ENCODE results near the gene SLC29A1.
"Not testable (repeated sequence)": the region's sequence is repeated elsewhere in the genome, so short reads cannot be mapped to it uniquely, and the experiment has no call there.

The SLC29A1 gene

GRCh38 chr6:44196351-44196750, 27.0 kb upstream of the SLC29A1 start:
- not testable (repeated sequence) for DNase-seq

GRCh38 chr6:44198684-44199083, 24.7 kb upstream of the SLC29A1 start:
- no peak for DNase-seq

DNA sequence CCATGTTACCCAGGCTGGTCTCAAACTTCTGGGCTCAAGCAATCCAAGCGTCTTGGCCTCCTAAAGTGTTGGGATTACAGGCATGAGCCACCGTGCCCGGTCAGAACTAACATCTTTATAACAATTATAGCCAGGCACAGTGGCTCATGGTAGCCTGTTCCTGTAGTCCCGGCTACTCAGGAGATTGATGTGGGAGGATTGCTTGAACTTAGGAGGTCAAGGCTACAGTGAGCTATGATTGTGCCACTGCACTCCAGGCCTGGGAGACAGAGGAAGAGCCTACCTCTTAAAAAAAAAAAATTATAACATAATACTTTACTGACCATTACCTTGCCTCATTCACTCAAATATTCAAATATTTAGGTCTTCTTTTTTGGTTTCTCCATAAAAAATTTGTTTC, 23.5 kb upstream of the SLC29A1 start:
- DNase-seq: no peak

- no peak for DNase-seq
These were observed 22.2 kb upstream of the SLC29A1 start for GRCh38 chr6:44201200-44201599.

GRCh38 chr6:44201638-44202303, 21.6 kb upstream of the SLC29A1 start:
- DNase-seq: no peak

DNA sequence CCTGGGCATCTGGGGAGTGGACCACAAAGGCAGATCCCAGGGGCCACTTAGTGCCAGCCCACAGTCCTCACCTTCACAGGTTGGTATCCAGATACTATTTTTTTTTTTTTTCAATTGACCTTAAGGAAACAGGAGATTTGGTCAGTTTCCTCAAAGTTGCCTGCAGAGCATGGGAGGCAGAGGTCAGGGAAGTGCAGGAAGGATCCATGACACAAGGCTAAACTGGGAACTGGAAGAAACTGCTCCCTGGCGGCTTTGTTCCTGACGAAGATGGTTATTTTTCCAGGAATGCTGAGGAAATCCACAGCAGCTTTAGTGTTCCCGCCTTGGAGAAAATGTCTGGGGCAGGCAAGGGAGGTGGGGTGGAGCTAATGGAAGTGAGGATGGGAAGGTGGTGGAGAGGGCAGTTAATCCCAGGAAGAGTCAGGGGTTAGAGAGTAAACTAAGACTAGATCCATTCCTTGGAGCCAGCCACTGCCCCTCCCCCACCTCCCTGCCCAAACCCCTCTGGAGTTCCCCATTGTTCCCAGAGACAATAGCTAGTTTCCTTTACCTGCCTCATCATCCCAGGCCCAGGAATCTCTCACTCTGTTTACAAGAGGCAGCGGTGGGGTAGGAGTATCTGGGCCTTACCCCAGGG, 20.9 kb upstream of the SLC29A1 start:
- no peak for DNase-seq

- no peak for DNase-seq
These were observed 20.2 kb upstream of the SLC29A1 start for GRCh38 chr6:44202972-44203750.

DNA sequence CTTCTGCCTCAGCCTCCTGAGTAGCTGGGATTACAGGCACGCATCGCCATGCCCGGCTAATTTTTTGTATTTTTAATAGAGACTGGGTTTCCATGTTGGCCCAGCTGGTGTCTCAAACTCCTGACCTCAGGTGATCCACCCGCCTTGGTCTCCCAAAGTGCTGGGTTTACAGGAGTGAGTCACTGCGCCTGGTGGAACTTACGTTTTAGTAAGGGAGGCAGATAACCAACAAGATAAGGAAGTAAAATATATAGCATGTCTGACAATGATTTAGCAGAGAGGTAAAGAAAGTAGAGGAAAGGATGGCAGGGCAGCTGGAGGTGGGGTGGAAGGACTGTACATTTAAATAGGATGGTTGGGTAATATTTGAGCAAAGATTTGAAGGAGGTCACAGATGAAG, 19.4 kb upstream of the SLC29A1 start:
- DNase-seq: no peak

DNA sequence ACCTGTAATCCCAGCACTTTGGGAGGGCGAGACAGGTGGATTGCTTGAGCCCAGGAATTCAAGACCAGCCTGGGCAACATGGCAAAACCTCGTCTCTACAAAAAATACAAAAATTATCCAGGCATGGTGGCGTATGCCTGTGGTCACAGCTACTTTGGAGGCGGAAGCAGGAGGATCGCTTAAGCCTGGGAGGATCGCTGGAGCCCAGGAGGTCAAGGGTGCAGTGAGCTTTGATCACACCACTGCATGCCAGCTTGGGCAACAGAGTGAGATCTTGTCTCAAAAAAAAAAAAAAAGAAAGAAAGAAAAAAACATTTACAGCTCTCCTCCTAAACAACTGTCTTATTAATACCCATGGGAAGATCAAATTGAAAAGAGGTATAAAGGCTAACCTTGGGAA, 15.4 kb upstream of the SLC29A1 start:
- DNase-seq: no peak

GRCh38 chr6:44211284-44211683, 12.1 kb upstream of the SLC29A1 start:
- DNase-seq: no peak

- DNase-seq: no peak
These were observed 9.1 kb upstream of the SLC29A1 start for GRCh38 chr6:44214307-44214706.

DNA sequence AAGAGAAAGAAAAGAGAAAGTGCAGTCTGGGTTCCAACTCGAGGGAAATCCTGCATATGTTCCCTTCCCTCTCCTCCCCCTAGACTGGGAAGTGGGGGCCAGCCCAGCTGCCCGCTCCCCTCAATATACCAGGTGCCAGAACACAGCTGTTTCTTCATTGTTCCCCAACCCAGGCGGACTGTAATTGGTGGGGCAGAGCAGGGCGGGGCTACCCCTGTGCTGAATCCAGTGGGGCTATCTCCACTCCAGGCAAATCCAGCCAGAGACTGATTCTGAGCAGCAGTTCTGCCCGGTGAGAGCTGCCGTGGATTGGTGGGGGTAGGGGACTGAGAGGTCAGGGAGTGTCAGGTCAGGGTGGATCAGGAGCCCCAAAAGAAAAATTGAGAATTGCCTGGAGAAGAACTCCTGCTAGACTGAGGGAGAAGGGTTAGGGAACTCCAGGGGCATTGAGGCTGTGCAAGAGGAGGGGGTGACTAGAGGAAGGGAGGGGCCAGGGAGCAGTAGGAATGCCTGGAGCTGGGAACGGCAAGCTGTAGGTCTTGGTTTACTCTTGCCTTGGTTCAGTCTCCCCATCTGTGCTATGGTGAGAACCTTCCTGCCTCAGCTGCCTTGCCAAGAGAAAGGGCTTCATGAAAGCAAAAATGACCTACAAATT, 6.6 kb upstream of the SLC29A1 start, which contains the start of gene MYMX:
Gene MYMX (plus strand): TSS at position 250 of the 655 bp plus-strand sequence. CDS start 546 bp downstream, outside the sequence.
- no peak for DNase-seq

DNA sequence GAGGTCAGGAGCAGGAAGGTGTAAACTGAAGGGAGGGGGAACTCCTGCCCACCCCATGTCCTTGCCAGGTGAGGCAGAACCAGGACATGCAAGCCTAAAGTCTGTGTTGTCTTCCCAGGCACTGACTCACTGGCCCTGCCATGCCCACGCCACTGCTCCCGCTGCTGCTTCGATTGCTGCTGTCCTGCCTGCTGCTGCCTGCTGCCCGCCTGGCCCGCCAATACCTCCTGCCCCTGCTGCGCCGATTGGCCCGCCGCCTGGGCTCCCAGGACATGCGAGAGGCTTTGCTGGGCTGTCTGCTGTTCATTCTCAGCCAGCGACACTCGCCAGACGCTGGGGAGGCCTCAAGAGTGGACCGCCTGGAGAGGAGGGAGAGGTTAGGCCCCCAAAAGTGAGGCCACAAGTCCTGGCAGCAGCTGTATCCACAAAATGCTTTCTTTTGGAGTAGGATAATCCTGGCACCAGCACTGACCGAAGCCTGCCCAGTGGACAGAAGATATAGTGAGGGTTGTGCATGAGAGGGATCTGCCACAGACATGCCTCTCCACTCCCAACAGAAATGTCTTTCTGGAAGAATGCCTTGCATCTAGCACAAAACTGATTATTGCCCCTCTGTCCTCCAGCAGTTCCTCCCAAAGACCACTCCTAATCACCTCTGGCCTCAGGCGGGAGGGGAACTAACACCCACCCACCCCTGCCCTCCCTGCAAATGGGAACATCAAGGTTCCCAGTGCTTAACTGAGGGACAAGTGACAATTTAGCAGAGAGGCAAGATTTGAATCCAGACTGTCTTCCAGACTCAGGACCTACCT, 5.9 kb upstream of the SLC29A1 start:
- DNase-seq: no peak

DNA sequence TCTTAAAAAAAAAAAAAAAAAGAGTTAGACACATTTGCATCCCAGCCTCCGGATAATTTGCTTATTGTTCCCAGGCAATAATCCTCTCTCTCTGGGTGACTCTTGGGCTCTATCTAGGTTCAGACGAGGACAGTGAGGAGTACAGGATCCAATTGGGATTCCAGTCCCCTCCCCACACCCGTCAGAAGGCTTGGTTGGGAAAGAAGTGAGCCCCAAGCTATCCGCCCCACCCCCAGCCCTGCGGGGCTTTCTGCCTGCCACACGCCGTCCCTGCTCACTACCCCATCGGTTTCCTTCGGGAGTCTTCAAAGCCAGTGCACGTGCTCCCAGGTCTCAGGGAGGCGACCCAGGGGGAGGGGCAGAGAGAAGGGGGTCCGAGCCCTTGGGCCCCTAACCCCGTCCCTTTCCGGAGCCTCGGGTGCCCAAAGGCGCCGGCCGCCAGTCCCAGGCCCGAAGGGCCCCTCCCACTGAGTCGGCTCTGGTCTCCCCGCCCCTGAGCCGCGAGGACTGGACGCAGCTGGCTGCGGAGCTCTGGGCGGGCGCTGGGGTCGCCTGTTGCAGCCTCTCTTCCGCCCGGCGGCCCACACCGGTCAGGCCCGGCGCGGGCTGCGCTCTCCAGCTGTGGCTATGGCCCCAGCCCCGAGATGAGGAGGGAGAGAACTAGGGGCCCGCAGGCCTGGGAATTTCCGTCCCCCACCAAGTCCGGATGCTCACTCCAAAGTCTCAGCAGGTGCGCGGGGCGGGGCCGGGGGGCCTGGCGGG, 4.2 kb upstream of the SLC29A1 start:
- peak; percentile 12 for DNase-seq

- DNase-seq: no peak
These were observed 3.3 kb upstream of the SLC29A1 start for GRCh38 chr6:44219815-44220784.

GRCh38 chr6:44220913-44221290, 2.5 kb upstream of the SLC29A1 start:
- no peak for DNase-seq

DNA sequence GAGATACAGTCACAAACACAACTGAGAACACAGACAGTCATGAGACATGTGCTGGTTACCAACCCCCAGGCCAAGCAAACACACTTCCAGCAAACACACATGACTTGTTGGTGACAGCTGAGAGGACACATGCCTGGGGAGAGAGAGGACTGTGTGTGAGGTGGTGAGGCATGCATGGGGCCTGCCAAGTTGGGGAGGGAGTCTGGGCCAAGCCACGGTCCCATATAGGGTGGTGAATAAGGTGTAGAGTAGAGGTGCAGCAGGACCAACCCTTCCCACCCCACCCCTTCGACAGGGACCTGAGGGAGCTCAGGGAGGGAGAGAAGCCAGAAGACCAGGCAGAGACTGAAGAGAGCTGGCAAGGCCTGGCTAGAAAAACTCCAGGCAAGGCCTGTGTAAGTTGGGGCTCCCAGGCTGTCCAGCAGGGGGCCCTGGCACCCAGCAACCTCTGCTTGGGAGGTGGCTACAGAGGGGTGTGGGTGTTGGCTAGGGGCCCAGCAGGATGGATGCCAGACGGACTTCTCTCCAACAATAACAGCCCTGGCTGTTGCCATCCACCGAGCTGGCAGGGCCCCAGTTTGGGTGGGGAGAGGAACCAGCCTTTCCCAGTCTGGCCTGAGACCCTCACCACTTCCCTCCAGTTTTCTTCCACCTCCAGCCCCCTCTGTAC, 2.0 kb upstream of the SLC29A1 start:
- DNase-seq: peak; percentile 81

- DNase-seq: no peak
These were observed 1.4 kb upstream of the SLC29A1 start for GRCh38 chr6:44221961-44222335.

- DNase-seq: no peak
These were observed 693 bp upstream of the SLC29A1 start for GRCh38 chr6:44222486-44223318.
